ENCODE data around the gene SHF. TPM values are rescaled to one million over a fixed set of nuclear protein-coding genes. Genes with fewer than 3 reads are reported as not detected.

SHF gene
- total RNA-seq, 4 donors from 2014 or later: 5.8 to 20.6 (median 11.2) TPM

GRCh38 chr15:45134682-45135604 lies 52.8 kb downstream of the SHF start:
- Histone ChIP-seq H3K9me3 (no peaks in the 10 kb centered on the region), H3K27me3 (peaks cover 0 to 8% of the 10 kb centered on the region in 2 donors), H3K4me1 (peaks cover 0 to 9% (median 4%) of the 10 kb centered on the region in 4 donors), H3K27ac (no peak overlapping the region), H3K36me3 (no peaks in the 10 kb centered on the region), H3K4me3 (peak overlapping the region; percentile 3 to 43 (median 28))
- DNase-seq: peak in 1 of 3 donors; percentile 62
- TF ChIP-seq POLR2A (IDR thresholded peaks at IDR 0.05) (no peak), CTCF (IDR thresholded peaks at IDR 0.05) (peak in 4 of 6 experiments; percentile 26 to 49 (median 32))

GRCh38 chr15:45134046-45134445 lies 53.7 kb downstream of the SHF start:
- no peak for DNase-seq
- H3K4me3 ChIP-seq: no peak overlapping the region
- H3K27me3 ChIP-seq: peaks cover 0 to 17% of the 10 kb centered on the region in 2 donors
- H3K36me3 ChIP-seq: no peaks in the 10 kb centered on the region
- TF ChIP-seq CTCF (IDR thresholded peaks at IDR 0.05): no peak
- TF ChIP-seq POLR2A (IDR thresholded peaks at IDR 0.05): no peak
- peaks cover 0 to 18% (median 7%) of the 10 kb centered on the region in 4 donors for H3K4me1 ChIP-seq
- no peak overlapping the region for H3K27ac ChIP-seq
- H3K9me3 ChIP-seq: no peaks in the 10 kb centered on the region

GRCh38 chr15:45133561-45133920 lies 54.2 kb downstream of the SHF start:
- no peak for DNase-seq
- H3K9me3 ChIP-seq: no peaks in the 10 kb centered on the region
- TF ChIP-seq CTCF (IDR thresholded peaks at IDR 0.05) (no peak), POLR2A (IDR thresholded peaks at IDR 0.05) (no peak)
- peaks cover 0 to 19% of the 10 kb centered on the region in 2 donors for H3K27me3 ChIP-seq
- no peak overlapping the region for H3K27ac ChIP-seq
- peaks cover 0 to 21% (median 7%) of the 10 kb centered on the region in 4 donors for H3K4me1 ChIP-seq
- no peaks in the 10 kb centered on the region for H3K36me3 ChIP-seq
- H3K4me3 ChIP-seq: no peak overlapping the region

- Histone ChIP-seq H3K36me3 (no peaks in the 10 kb centered on the region), H3K9me3 (no peaks in the 10 kb centered on the region), H3K27me3 (peaks cover 0 to 22% of the 10 kb centered on the region in 2 donors), H3K4me3 (no peak overlapping the region), H3K4me1 (peaks cover 0 to 21% (median 7%) of the 10 kb centered on the region in 4 donors), H3K27ac (no peak overlapping the region)
- no peak for DNase-seq
- no peak for TF ChIP-seq POLR2A (IDR thresholded peaks at IDR 0.05)
- no peak for TF ChIP-seq CTCF (IDR thresholded peaks at IDR 0.05)
Observed at GRCh38 chr15:45132844-45133560, 54.8 kb downstream of the SHF start.

- DNase-seq: no peak
- H3K4me3 ChIP-seq: no peak overlapping the region
- peaks cover 0 to 22% of the 10 kb centered on the region in 2 donors for H3K27me3 ChIP-seq
- H3K36me3 ChIP-seq: no peaks in the 10 kb centered on the region
- no peaks in the 10 kb centered on the region for H3K9me3 ChIP-seq
- peaks cover 0 to 21% (median 7%) of the 10 kb centered on the region in 4 donors for H3K4me1 ChIP-seq
- no peak for TF ChIP-seq POLR2A (IDR thresholded peaks at IDR 0.05)
- no peak for TF ChIP-seq CTCF (IDR thresholded peaks at IDR 0.05)
- H3K27ac ChIP-seq: no peak overlapping the region
Observed at GRCh38 chr15:45131510-45131909, 56.3 kb downstream of the SHF start.
